ENCODE results near the gene DDX25. TPM values are rescaled to one million over a fixed set of nuclear protein-coding genes. Genes with fewer than 3 reads are reported as not detected.
A peak's percentile ranks its signal among the peaks of the same experiment; 100 is the strongest.

The DDX25 gene
- total RNA-seq, 1 experiment from 2014 or later: 0.26 TPM

- no peaks in the 10 kb centered on the region for H3K9me2 ChIP-seq (ENCODE audit: insufficient read depth)
- no peak overlapping the region for H2AFZ ChIP-seq
- peaks cover 22% of the 10 kb centered on the region for H3K4me1 ChIP-seq (replicated peaks; ENCODE audit: insufficient read depth)
- H3K9me3 ChIP-seq (ENCODE audit: insufficient read depth, low read depth): no peaks in the 10 kb centered on the region
- no peak overlapping the region for H3K27ac ChIP-seq
- BruUV-seq (replicated peaks): no TSS peak
- H3K4me3 ChIP-seq: no peak overlapping the region
- peaks cover 46% of the 10 kb centered on the region for H3K79me2 ChIP-seq (ENCODE audit: low read depth)
- ChIA-PET POLR2A (ENCODE audit: unreplicated experiment) (no interaction called here), CTCF (no interaction called here)
- no peaks in the 10 kb centered on the region for H3K27me3 ChIP-seq (ENCODE audit: insufficient read depth, low read depth)
- DNase-seq: no peak
- intact Hi-C loops (cut with micrococcal nuclease; ENCODE audit: unreplicated experiment): no loop called here
- no peaks in the 10 kb centered on the region for H4K20me1 ChIP-seq (ENCODE audit: insufficient read depth)
- no peak for TF ChIP-seq CTCF (conservative IDR thresholded peaks at IDR 0.05)
- no peak for TF ChIP-seq EZH2 (IDR thresholded peaks at IDR 0.05; ENCODE audit: low read depth)
- peaks cover 11% of the 10 kb centered on the region for H3K36me3 ChIP-seq (ENCODE audit: low read depth)
- H3K4me2 ChIP-seq: peak overlapping the region; percentile 74; the same call in 1 of the 2 replicates
- H3F3A ChIP-seq (ENCODE audit: insufficient read depth, low read depth): peaks cover 17% of the 10 kb centered on the region
Measured at GRCh38 chr11:125890447-125891100, 13.7 kb upstream of the DDX25 start.

DNA sequence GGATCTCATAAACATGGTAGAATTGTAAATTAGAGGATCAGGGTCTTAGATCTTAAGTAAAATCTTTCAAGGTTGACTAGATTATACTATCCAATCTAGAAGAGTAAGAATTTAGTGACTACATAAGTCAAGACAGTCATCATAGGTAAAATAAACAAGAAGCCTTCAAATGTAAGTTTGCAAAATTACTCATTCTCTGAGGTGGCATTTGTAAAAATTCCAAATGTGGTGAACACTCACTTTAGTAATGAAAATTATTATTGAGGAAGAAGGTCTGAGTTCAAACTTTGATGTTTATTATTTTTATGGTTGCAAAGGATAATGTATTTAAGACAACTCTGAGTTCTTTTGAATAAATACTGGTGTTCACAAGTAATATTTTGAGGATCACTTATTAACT, 12.2 kb upstream of the DDX25 start:
- intact Hi-C loops (cut with micrococcal nuclease; ENCODE audit: unreplicated experiment): no loop called here
- Histone ChIP-seq H3K4me3 (no peak overlapping the region), H3K27me3 (ENCODE audit: insufficient read depth, low read depth) (no peaks in the 10 kb centered on the region), H3K4me2 (no peak overlapping the region), H3K9me3 (ENCODE audit: insufficient read depth, low read depth) (no peaks in the 10 kb centered on the region), H3K27ac (no peak overlapping the region), H2AFZ (no peak overlapping the region), H3K79me2 (ENCODE audit: low read depth) (peaks cover 52% of the 10 kb centered on the region), H4K20me1 (ENCODE audit: insufficient read depth) (no peaks in the 10 kb centered on the region), H3K4me1 (replicated peaks; ENCODE audit: insufficient read depth) (peaks cover 22% of the 10 kb centered on the region), H3F3A (ENCODE audit: insufficient read depth, low read depth) (peaks cover 10% of the 10 kb centered on the region), H3K36me3 (ENCODE audit: low read depth) (peaks cover 11% of the 10 kb centered on the region), H3K9me2 (ENCODE audit: insufficient read depth) (no peaks in the 10 kb centered on the region)
- TF ChIP-seq EZH2 (IDR thresholded peaks at IDR 0.05; ENCODE audit: low read depth) (no peak), CTCF (conservative IDR thresholded peaks at IDR 0.05) (no peak)
- peak in 1 of 2 experiments; percentile 49 for DNase-seq
- POLR2A ChIA-PET (ENCODE audit: unreplicated experiment): no interaction called here
- BruUV-seq (replicated peaks): no TSS peak
- CTCF ChIA-PET: no interaction called here

GRCh38 chr11:125892994-125893393, 11.3 kb upstream of the DDX25 start:
- no peaks in the 10 kb centered on the region; the same call in 1 of the 2 replicates for H4K20me1 ChIP-seq (ENCODE audit: insufficient read depth)
- H2AFZ ChIP-seq: no peak overlapping the region
- BruUV-seq (replicated peaks): no TSS peak
- ChIA-PET POLR2A (ENCODE audit: unreplicated experiment) (interaction anchor here (0.6 to 0.7 kb wide), 2 partner anchors 268 to 814 kb away, joined by 3 to 4 read pairs; no protein-coding TSS in a partner anchor), CTCF (no interaction called here)
- intact Hi-C loops (cut with micrococcal nuclease; ENCODE audit: unreplicated experiment): no loop called here
- no peaks in the 10 kb centered on the region for H3K27me3 ChIP-seq (ENCODE audit: insufficient read depth, low read depth)
- H3K4me2 ChIP-seq: no peak overlapping the region
- H3K79me2 ChIP-seq (ENCODE audit: low read depth): peaks cover 57% of the 10 kb centered on the region
- no peak overlapping the region for H3K4me3 ChIP-seq
- no peak overlapping the region for H3K27ac ChIP-seq
- H3K9me2 ChIP-seq (ENCODE audit: insufficient read depth): no peaks in the 10 kb centered on the region
- DNase-seq: no peak
- peaks cover 10% of the 10 kb centered on the region for H3F3A ChIP-seq (ENCODE audit: insufficient read depth, low read depth)
- no peaks in the 10 kb centered on the region for H3K9me3 ChIP-seq (ENCODE audit: insufficient read depth, low read depth)
- peaks cover 11% of the 10 kb centered on the region for H3K36me3 ChIP-seq (ENCODE audit: low read depth)
- H3K4me1 ChIP-seq (replicated peaks; ENCODE audit: insufficient read depth): peaks cover 22% of the 10 kb centered on the region
- TF ChIP-seq CTCF (conservative IDR thresholded peaks at IDR 0.05) (no peak), EZH2 (IDR thresholded peaks at IDR 0.05; ENCODE audit: low read depth) (no peak)

All from PC-9 (cell line).